Posterior cingulate gyrus (tissue), 11 donors: Measurements from ENCODE around the gene TBL3.
A peak's percentile ranks its signal among the peaks of the same experiment; 100 is the strongest.

ENCODE experiments used
- DNase-seq, 10 donors: peaks; one replicate each; pipeline versions ENCODE4 v3.0.0 to v3.0.0-alpha.2; 2020 to 2021; ENCODE audit warnings: mixed read lengths in 3 of 10
- intact Hi-C: fragments of 100-400 bp; cut with DNase I; formaldehyde crosslinking; loops from one replicate; pipeline ENCODE4 v1.15.1; 2023

Gene TBL3

GRCh38 chr16:1992704-1993317 is 21.0 kb downstream of the TBL3 start:
- intact Hi-C loops, result no loop called here
- DNase-seq, result peak in 1 of 10 donors; percentile 84

DNA sequence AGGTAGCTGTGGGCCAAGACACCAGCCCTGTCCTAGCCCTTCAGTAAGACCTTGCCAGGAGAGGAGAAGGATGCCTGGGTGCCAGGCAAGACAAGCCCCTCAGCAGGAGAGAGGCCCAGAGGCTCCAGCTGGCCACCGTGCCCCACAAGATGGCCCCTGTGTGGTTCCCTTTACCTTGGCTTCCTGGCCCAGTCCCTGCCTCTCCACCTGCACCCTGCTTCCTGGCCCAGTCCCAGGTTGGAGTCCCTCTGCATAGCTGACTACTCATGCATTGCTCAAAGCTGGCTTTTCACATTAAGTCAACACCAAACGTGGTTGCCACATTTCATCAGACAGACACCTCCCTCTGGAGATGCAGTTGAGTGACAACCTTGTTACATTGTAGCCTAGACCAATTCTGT is 21.9 kb downstream of the TBL3 start:
- peak in 1 of 10 donors; percentile 72 for DNase-seq

DNA sequence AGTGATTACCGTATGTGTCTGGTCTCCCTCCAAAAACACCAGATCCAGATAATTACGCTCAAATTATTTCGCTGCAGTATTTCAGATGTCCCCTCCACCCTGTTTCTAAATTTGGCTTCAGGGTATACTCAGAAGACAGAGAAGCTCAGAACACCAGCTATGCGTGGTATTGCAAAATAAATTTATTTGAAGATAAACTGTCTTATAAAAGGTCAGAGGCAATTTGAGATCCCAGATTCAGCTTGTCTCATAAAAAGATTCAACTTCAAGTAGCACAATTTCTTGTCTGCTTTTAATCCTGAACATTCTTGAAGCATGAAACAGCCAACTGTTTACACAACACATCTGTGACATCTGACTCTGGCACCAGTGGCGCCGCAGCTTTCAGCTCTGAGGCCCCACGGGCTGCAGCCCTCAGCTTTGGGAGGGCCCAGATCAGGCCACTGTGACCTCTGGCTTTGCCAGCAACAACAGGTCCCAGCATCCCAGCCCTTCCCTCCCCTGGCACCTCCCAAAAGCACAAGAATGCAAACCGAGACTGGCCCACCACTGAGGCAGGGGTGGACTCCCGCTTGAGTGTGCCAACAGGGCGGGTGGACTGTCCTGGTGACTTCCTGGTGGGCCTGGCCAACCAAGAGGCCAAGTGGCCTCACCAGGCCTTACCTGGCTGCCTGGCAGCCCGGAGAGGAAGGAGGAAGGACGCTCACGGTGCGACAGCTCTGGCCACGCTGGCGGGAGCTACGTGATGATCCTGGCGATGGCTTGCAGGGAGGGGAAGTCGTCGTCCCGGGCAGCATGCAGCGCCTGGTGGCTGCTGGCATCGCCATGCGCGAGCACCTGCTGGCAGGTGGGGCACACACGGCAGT is 25.9 kb downstream of the TBL3 start:
- peak in 1 of 10 donors; percentile 73 for DNase-seq
- intact Hi-C loops, result no loop called here

More for the DNA sequence above, 21.9 kb downstream of the TBL3 start:
- intact Hi-C loops, result no loop called here

DNA sequence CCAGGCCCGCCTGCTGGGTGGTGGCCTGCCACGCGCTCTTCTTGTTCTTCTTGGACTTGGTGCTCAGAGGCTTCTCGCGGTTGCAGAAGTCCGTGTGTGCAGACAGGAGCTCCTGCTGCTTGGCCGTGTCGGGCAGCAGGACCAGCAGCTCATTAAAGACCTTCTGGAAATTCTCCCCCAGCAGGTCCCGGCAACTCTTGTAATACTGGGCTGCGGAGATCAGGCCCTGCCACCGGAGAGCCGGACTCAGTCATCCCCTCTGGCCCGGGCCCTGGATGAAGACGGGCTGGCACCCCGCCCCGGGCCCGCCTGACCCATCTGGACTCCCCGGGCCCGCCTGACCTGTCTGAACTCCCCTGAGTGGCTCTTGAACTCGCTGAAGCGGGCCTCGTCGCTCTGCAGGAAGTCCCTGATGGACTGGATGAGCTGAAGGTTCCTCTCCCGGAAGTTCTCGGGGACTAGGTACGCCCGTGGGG is 26.5 kb downstream of the TBL3 start:
- intact Hi-C loops, result no loop called here
- peak in 1 of 10 donors; percentile 70 for DNase-seq

DNA sequence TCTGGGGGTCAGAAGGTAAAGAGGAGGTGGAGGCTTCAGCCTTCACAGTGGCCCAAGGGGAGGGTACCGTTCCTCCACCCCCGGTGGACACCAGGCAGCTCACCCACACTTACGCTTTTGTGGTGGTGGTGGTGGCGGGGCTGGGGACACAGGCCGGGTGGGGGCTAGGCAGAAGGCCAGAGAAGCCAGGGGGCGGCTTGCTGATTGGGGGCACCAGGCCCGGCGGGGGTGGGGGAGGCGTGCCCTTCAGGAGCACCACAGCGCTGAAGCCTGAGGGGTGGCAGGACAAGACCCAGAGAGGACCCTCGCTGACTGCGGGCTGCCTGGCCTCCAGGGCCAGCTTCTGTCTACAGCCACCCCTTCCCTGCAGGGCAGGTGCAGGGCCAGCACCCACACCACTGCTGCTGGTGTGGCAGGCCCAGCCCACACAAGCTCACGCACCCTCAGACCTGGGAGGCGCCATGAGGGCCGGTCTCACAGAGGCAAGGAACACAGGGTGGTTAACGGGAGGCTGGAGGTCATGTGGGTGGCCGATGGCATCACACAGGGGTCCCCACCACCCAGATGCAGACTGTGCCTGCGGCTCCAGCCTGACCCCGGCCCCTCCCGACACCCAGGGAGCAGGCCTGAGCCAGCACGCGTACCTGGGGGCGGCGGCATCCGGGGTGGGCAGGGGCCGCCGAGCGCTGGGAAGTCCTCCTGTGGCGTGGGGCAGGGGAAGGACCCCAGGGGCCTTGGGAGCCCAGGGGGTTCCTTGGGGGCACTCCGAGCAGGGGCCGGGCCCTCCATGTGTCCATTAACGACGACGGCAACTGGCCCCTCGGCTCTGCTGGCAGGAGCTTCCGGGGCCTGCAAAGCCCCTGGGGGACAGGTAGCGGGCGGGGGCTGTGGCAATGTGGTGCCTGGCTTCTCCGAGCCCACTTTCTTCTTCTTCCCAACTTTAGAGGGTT is 27.3 kb downstream of the TBL3 start:
- DNase-seq, result peak in 1 of 10 donors; percentile 78
- intact Hi-C loops, result no loop called here

- intact Hi-C loops, result no loop called here
Measured at GRCh38 chr16:1999866-2000514, 28.1 kb downstream of the TBL3 start.

GRCh38 chr16:2001035-2001434 is 29.2 kb downstream of the TBL3 start:
- DNase-seq, result no peak
- intact Hi-C loops, result no loop called here

More at GRCh38 chr16:1999866-2000514, 28.1 kb downstream of the TBL3 start:
- DNase-seq, result peak in 7 of 10 donors; percentile 32 to 92 (median 59)

DNA sequence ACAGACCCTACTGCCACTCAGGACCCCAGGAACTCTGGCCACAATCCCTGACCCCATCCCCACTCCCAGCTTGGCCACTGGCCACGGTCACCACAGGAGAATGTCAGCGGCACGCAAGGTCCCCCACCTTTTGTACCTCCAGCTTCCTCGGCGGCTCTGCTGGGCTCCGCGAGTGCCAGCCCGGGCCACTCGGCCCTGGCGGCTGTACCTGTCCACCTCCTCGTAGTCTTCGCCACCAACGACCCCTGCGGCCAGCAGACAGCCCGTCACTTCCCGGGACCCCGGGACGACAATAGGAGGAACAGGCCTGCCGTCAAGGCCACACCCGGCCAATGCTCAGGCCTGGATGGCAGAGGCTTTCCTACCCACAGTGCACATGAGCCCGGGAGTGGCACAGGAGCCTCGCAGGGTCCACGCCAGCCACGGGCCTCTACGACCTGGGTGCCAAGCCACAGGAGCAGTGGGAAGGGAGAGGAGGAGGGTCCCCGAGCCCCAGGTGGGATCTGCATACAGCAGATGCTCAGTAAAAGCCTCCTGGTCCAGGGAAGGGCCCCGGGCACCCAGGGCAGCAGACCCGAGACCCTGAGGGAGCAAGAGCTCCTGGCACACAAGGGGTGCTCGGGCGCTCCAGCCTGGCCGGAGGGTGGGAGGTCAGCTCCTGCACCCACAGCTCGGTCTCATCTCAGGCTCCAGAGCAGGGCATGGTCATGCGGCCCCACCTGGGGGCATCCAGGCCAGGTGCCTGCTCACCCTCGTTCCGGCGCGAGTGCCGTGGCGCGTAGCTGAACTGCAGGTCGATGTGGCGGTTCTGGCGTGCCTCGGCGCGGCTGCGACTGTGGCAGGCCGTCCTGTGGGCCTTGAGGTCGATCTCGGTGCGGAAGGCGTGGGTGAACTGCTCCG is 29.9 kb downstream of the TBL3 start:
- DNase-seq, result peak in 1 of 10 donors; percentile 77
- intact Hi-C loops, result no loop called here

- DNase-seq, result peak in 1 of 10 donors; percentile 74
- intact Hi-C loops, result no loop called here
Measured at GRCh38 chr16:2002406-2003230, 30.8 kb downstream of the TBL3 start.

DNA sequence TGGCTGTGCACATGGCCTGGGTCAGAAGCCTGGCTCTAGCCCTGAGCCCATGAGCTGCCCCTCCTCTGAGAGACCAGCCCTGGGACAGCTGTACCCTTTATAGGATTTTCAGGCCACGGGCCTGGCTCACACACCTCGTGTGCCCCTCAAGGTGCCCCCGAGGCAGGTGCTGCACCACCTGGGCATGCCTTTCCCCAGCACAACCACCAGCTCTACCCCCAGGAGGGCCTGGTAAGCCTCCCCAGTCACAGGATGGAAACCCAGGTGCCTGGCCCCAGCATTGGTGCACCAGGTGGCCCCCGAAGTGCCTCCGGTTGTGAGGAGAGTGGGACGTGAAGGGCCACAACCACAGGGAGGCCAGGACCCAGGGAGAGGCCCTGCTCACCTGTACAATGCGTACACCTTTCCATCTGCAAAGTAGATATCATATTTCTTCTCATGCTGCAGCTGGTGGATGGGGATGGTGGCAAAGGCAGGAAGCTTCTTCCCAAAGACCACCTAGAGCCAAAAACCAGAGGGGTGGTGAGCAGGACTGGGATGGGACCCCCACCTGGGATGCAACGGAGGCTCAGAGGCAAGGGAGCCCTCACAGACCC is 31.5 kb downstream of the TBL3 start:
- DNase-seq, result peak in 1 of 10 donors; percentile 63
- intact Hi-C loops, result no loop called here

- DNase-seq, result peak; percentile 48 to 98 (median 80)
- intact Hi-C loops, result no loop called here
Measured at GRCh38 chr16:2003827-2004641, 32.2 kb downstream of the TBL3 start.

- DNase-seq, result peak in 1 of 10 donors; percentile 88
- intact Hi-C loops, result no loop called here
Measured at GRCh38 chr16:2004795-2005517, 33.1 kb downstream of the TBL3 start.

GRCh38 chr16:2005646-2006045 is 33.8 kb downstream of the TBL3 start:
- intact Hi-C loops, result no loop called here

DNA sequence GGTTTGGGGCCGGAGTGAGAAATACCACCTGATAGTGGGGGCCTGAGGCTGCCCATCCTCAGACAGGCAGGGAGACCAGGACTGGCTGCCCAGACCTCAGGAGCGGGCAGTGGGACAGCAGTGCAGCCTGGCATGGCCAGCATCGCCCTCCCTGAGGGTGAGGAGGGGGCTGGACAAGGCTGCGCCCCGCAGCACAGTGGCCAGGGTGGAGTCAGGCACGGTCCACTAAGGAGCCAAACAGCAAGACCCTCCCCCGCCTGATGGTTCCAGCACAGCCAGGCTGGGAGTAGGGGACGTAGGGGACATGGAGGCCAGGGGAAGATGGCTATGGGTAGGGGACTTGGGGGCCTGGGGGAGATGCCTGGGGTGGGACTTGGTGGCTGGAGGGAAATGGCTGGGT is 34.5 kb downstream of the TBL3 start:
- intact Hi-C loops, result no loop called here
- DNase-seq, result peak in 1 of 10 donors; percentile 81

More at GRCh38 chr16:2005646-2006045, 33.8 kb downstream of the TBL3 start:
- peak in 5 of 10 donors; percentile 33 to 89 (median 74) for DNase-seq

- DNase-seq, result peak in 1 of 10 donors; percentile 75
- intact Hi-C loops, result no loop called here
Measured at GRCh38 chr16:2007081-2007836, 35.4 kb downstream of the TBL3 start.
